GM12878 (cell line): ENCODE data around the gene ZNF644.

Source experiments
- CBFB ChIP-seq: IDR thresholded peaks from 2 replicates; pipeline ENCODE4 v1.6.1; 2016; ENCODE audit warnings: antibody characterized with exemption, low read depth
- EP300 ChIP-seq, 2 experiments: fragments of 150-350 bp in 1 of 2; IDR thresholded peaks; 2 replicates each; pipeline ENCODE4 v1.6.1; 2011 to 2012; ENCODE audit warnings: low read depth in 2 of 2, low read length in 2 of 2, borderline replicate concordance in 1 of 2, improper control_type of control experiment in 1 of 2, inconsistent platforms in 1 of 2; ENCODE audit not compliant: control insufficient read depth in 1 of 2
- JUND ChIP-seq: IDR thresholded peaks from 2 replicates; pipeline ENCODE4 v1.6.1; 2012; ENCODE audit warnings: low read depth, mild to moderate bottlenecking, low read length, improper control_type of control experiment, moderate library complexity
- KAT2A ChIP-seq: conservative IDR thresholded peaks from 2 replicates; pipeline ENCODE4 v1.6.1; 2011; ENCODE audit warnings: low read depth, low read length; ENCODE audit not compliant: control insufficient read depth
- NFIC ChIP-seq: IDR thresholded peaks from 2 replicates; pipeline ENCODE4 v1.6.1; 2012; ENCODE audit warnings: low read depth, mild to moderate bottlenecking, inconsistent platforms, low read length, moderate library complexity
- NRF1 ChIP-seq: conservative IDR thresholded peaks from 2 replicates; pipeline ENCODE4 v1.6.1; 2011; ENCODE audit warnings: mild to moderate bottlenecking, low read depth, low read length, improper control_type of control experiment
- POLR2A ChIP-seq: IDR thresholded peaks from 2 replicates; pipeline ENCODE4 v1.6.1; 2011; ENCODE audit warnings: low read depth, mild to moderate bottlenecking, low read length
- POLR2AphosphoS5 ChIP-seq: IDR thresholded peaks from 2 replicates; pipeline ENCODE4 v1.6.1; 2011; ENCODE audit warnings: mild to moderate bottlenecking, low read length, inconsistent platforms
- RAD21 ChIP-seq: IDR thresholded peaks from 2 replicates; pipeline ENCODE4 v1.6.1; 2011; ENCODE audit warnings: mild to moderate bottlenecking, low read depth, low read length, moderate library complexity; ENCODE audit not compliant: insufficient read depth
- ZNF24 ChIP-seq: fragments of 450-650 bp; IDR thresholded peaks from 2 replicates; pipeline ENCODE4 v1.6.1; 2017; ENCODE audit warnings: antibody characterized with exemption, mild to moderate bottlenecking
- TF ChIP-seq, protein P1 (sequence below), 3 experiments: IDR thresholded peaks in 2 of 3; conservative IDR thresholded peaks in 1 of 3; 2 replicates each; pipeline ENCODE4 v1.5.1; 2011; ENCODE audit warnings: low read depth in 3 of 3, low read length in 3 of 3, mild to moderate bottlenecking in 3 of 3, control low read depth in 2 of 3, moderate library complexity in 2 of 3, inconsistent platforms in 1 of 3, mixed read lengths in 1 of 3; ENCODE audit not compliant: control insufficient read depth in 2 of 3, insufficient read depth in 1 of 3; ENCODE audit errors: extremely low read depth in 1 of 3
- TF ChIP-seq, protein P2 (sequence below): IDR thresholded peaks from 2 replicates; pipeline ENCODE4 v1.6.1; 2011; ENCODE audit warnings: low read depth, mild to moderate bottlenecking, low read length, moderate library complexity, borderline replicate concordance; ENCODE audit errors: extremely low read depth
- TF ChIP-seq, protein P3 (sequence below): fragments of 450-650 bp; formaldehyde crosslinking; IDR thresholded peaks from 2 replicates; pipeline ENCODE4 v1.5.0; 2022; ENCODE audit warnings: mild to moderate bottlenecking, missing genetic modification characterization
- TF ChIP-seq, protein P4 (sequence below): fragments of 450-650 bp; IDR thresholded peaks from 2 replicates; pipeline ENCODE4 v1.6.1; 2017; ENCODE audit warnings: borderline replicate concordance

DNA sequence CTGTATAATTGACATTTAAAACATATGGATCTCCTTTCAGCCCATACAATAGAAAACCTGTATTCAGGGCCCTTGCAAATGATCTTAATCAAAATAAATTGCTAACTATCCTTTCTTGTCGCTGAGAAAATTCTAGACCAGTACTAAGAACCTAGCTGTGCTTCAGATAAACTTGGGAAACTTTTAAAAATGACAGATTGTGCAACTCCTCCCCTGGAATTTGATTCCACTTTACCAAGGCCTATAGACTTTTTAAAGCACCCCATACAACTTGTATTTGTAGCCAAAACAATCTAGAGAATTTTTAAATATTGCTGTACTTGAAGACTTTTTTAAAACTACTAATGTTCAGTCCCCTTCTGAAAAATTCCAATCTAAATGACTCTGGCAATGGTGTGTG lies 51.6 kb downstream of the ZNF644 start:
- no peak for TF ChIP-seq CBFB
- no peak for TF ChIP-seq POLR2A
- no peak for TF ChIP-seq NFIC
- TF ChIP-seq, protein P1, sequence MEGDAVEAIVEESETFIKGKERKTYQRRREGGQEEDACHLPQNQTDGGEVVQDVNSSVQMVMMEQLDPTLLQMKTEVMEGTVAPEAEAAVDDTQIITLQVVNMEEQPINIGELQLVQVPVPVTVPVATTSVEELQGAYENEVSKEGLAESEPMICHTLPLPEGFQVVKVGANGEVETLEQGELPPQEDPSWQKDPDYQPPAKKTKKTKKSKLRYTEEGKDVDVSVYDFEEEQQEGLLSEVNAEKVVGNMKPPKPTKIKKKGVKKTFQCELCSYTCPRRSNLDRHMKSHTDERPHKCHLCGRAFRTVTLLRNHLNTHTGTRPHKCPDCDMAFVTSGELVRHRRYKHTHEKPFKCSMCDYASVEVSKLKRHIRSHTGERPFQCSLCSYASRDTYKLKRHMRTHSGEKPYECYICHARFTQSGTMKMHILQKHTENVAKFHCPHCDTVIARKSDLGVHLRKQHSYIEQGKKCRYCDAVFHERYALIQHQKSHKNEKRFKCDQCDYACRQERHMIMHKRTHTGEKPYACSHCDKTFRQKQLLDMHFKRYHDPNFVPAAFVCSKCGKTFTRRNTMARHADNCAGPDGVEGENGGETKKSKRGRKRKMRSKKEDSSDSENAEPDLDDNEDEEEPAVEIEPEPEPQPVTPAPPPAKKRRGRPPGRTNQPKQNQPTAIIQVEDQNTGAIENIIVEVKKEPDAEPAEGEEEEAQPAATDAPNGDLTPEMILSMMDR (IDR thresholded peaks at IDR 0.05 in 2 of 3, conservative IDR thresholded peaks at IDR 0.05 in 1 of 3; ENCODE audit: control insufficient read depth in 2 of 3, extremely low read depth in 1 of 3, insufficient read depth in 1 of 3, low read depth in 3 of 3, low read length in 3 of 3), result no peak
- TF ChIP-seq, protein P2, sequence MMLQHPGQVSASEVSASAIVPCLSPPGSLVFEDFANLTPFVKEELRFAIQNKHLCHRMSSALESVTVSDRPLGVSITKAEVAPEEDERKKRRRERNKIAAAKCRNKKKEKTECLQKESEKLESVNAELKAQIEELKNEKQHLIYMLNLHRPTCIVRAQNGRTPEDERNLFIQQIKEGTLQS, result no peak
- TF ChIP-seq, protein P3, sequence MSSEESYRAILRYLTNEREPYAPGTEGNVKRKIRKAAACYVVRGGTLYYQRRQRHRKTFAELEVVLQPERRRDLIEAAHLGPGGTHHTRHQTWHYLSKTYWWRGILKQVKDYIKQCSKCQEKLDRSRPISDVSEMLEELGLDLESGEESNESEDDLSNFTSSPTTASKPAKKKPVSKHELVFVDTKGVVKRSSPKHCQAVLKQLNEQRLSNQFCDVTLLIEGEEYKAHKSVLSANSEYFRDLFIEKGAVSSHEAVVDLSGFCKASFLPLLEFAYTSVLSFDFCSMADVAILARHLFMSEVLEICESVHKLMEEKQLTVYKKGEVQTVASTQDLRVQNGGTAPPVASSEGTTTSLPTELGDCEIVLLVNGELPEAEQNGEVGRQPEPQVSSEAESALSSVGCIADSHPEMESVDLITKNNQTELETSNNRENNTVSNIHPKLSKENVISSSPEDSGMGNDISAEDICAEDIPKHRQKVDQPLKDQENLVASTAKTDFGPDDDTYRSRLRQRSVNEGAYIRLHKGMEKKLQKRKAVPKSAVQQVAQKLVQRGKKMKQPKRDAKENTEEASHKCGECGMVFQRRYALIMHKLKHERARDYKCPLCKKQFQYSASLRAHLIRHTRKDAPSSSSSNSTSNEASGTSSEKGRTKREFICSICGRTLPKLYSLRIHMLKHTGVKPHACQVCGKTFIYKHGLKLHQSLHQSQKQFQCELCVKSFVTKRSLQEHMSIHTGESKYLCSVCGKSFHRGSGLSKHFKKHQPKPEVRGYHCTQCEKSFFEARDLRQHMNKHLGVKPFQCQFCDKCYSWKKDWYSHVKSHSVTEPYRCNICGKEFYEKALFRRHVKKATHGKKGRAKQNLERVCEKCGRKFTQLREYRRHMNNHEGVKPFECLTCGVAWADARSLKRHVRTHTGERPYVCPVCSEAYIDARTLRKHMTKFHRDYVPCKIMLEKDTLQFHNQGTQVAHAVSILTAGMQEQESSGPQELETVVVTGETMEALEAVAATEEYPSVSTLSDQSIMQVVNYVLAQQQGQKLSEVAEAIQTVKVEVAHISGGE (CRISPR knock-in tag), result no peak
- TF ChIP-seq, protein P4, sequence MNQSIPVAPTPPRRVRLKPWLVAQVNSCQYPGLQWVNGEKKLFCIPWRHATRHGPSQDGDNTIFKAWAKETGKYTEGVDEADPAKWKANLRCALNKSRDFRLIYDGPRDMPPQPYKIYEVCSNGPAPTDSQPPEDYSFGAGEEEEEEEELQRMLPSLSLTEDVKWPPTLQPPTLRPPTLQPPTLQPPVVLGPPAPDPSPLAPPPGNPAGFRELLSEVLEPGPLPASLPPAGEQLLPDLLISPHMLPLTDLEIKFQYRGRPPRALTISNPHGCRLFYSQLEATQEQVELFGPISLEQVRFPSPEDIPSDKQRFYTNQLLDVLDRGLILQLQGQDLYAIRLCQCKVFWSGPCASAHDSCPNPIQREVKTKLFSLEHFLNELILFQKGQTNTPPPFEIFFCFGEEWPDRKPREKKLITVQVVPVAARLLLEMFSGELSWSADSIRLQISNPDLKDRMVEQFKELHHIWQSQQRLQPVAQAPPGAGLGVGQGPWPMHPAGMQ, result no peak
- TF ChIP-seq JUND, result no peak
- no peak for TF ChIP-seq POLR2AphosphoS5
- no peak for TF ChIP-seq RAD21
- no peak for TF ChIP-seq EP300 (IDR thresholded peaks at IDR 0.05; ENCODE audit: borderline replicate concordance in 1 of 2, control insufficient read depth in 1 of 2, low read depth in 2 of 2, low read length in 2 of 2)
- no peak for TF ChIP-seq NRF1
- no peak for TF ChIP-seq KAT2A
- no peak for TF ChIP-seq ZNF24
